ENCODE measurements around the gene FAM193A.
A peak's percentile ranks its signal among the peaks of the same experiment; 100 is the strongest.
"Not testable (repeated sequence)": the region's sequence is repeated elsewhere in the genome, so short reads cannot be mapped to it uniquely, and the experiment has no call there.

FAM193A gene

DNA sequence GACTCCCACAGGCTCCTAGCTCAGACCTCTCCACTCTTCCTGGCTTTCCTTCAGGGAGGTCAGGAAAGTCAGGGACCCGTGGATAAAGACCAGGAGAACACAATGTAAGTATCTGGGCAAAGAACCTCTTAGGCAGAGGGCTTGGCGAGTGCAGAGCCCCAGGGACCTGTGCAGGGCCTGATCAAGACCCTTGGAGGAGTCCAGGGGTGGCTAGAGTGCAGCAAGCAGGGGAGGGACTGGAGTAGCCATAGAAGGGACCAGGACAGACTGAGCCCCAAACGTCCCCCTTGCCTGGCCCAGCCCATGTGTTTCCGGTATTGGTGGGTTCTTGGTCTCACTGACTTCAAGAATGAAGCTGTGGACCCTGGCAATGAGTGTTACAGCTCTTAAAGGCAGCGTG is 225.6 kb downstream of the FAM193A start:
- no peak for DNase-seq (ENCODE audit: low read depth, low spot score)
- TF ChIP-seq, protein P1, sequence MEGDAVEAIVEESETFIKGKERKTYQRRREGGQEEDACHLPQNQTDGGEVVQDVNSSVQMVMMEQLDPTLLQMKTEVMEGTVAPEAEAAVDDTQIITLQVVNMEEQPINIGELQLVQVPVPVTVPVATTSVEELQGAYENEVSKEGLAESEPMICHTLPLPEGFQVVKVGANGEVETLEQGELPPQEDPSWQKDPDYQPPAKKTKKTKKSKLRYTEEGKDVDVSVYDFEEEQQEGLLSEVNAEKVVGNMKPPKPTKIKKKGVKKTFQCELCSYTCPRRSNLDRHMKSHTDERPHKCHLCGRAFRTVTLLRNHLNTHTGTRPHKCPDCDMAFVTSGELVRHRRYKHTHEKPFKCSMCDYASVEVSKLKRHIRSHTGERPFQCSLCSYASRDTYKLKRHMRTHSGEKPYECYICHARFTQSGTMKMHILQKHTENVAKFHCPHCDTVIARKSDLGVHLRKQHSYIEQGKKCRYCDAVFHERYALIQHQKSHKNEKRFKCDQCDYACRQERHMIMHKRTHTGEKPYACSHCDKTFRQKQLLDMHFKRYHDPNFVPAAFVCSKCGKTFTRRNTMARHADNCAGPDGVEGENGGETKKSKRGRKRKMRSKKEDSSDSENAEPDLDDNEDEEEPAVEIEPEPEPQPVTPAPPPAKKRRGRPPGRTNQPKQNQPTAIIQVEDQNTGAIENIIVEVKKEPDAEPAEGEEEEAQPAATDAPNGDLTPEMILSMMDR (IDR thresholded peaks at IDR 0.05; ENCODE audit: insufficient read depth, low read length, missing control alignments): no peak

GRCh38 chr4:2762486-2763370 is 226.3 kb downstream of the FAM193A start:
- not testable (repeated sequence) for H3K4me3 ChIP-seq (ENCODE audit: low read depth, low read length); DNase-seq (ENCODE audit: low read depth, low spot score)
- CTCF ChIA-PET: interaction anchor here (0.9 to 3.0 kb wide), 27 partner anchors 10 to 274 kb away, joined by 3 to 14 read pairs (median 5); no protein-coding TSS in a partner anchor
- POLR2A ChIA-PET: interaction anchor here (0.6 kb wide), 2 partner anchors 200 to 275 kb away, joined by 3 to 4 read pairs; no protein-coding TSS in a partner anchor

More for the DNA sequence above, 225.6 kb downstream of the FAM193A start:
- H3K4me3 ChIP-seq (ENCODE audit: low read depth, low read length): no peak overlapping the region
- POLR2A ChIA-PET: no interaction called here
- CTCF ChIA-PET: interaction anchor here (1.0 to 3.0 kb wide), 4 partner anchors 25 to 183 kb away, joined by 3 to 12 read pairs (median 9); no protein-coding TSS in a partner anchor

- DNase-seq (ENCODE audit: low read depth, low spot score): no peak
- POLR2A ChIA-PET: interaction anchor here (0.6 to 0.8 kb wide), 3 partner anchors 198 to 200 kb away, joined by 3 to 4 read pairs (median 3); partner anchors contain the start of gene GRK4
- TF ChIP-seq, protein P1 (IDR thresholded peaks at IDR 0.05; ENCODE audit: insufficient read depth, low read length, missing control alignments): no peak
- H3K4me3 ChIP-seq (ENCODE audit: low read depth, low read length): peak overlapping the region; percentile 60
- CTCF ChIA-PET: interaction anchor here (0.5 to 3.0 kb wide), 47 partner anchors 8 to 279 kb away, joined by 3 to 14 read pairs (median 4); partner anchors contain the start of gene TNIP2
Observed at GRCh38 chr4:2763511-2763967, 227.1 kb downstream of the FAM193A start.

- CTCF ChIA-PET: interaction anchor here (0.8 to 1.5 kb wide), 4 partner anchors 8 to 271 kb away, joined by 3 to 4 read pairs (median 4); no protein-coding TSS in a partner anchor
- no peak for DNase-seq (ENCODE audit: low read depth, low spot score)
- TF ChIP-seq, protein P1 (IDR thresholded peaks at IDR 0.05; ENCODE audit: insufficient read depth, low read length, missing control alignments): no peak
- no peak overlapping the region for H3K4me3 ChIP-seq (ENCODE audit: low read depth, low read length)
- POLR2A ChIA-PET: no interaction called here
Observed at GRCh38 chr4:2765832-2766526, 229.5 kb downstream of the FAM193A start.

DNA sequence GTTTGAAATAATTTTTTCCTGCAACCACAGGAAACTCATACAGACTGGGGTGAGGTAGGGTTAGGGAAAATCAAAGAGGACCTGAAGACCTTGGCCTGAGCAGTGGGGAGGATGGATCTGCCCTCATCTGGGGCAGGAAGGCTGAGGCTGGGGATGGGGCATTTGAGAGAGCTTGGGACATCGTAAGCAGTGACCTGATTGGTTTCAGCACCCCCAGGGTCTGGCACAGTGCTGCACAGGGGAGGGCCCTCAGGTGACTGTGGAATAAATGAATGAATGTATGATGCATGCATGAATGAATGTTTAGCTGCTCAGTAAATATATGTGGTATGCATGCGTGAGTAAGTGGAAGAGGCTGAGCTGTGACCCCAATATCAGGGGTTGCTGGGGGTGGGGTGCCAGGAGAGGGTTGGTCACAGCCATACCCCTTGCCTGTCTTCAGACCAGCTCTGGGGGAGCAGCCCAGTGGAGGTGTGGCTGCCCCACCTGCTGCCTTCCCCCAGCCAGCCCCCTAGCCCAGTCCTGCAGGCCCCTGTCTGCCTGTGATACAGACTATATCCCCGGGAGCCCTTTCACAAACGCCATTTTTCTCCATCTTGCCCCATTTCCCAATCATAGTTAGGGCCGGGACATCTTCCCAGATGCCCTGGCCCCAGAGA is 230.7 kb downstream of the FAM193A start:
- no peak overlapping the region for H3K4me3 ChIP-seq (ENCODE audit: low read depth, low read length)
- POLR2A ChIA-PET: no interaction called here
- DNase-seq (ENCODE audit: low read depth, low spot score): no peak
- CTCF ChIA-PET: interaction anchor here (1.2 to 1.4 kb wide), 2 partner anchors 10 to 270 kb away, joined by 3 to 4 read pairs; no protein-coding TSS in a partner anchor
- TF ChIP-seq, protein P1 (IDR thresholded peaks at IDR 0.05; ENCODE audit: insufficient read depth, low read length, missing control alignments): no peak

DNA sequence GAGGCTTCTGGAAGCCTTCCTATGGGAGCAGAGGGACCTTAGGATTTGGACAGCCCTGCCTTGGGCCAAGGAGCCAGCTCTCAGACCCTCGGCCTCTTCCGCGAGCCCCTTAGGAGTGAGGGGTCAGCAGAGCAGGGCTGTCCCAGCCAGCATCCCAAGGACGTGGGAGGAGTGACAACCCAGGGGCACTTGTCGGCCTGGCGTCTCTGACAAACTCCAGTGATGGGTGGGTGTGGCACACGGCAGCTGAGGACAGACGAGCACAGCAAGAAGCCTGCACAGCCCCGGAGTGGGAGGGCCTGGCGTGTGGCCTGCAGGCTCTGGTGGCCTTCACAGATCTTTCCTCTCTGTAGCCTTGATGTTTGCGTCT is 231.2 kb downstream of the FAM193A start:
- POLR2A ChIA-PET: no interaction called here
- CTCF ChIA-PET: interaction anchor here (1.4 kb wide), 1 partner anchor 269 kb away, joined by 3 read pairs; no protein-coding TSS in a partner anchor
- TF ChIP-seq, protein P1 (IDR thresholded peaks at IDR 0.05; ENCODE audit: insufficient read depth, low read length, missing control alignments): no peak
- H3K4me3 ChIP-seq (ENCODE audit: low read depth, low read length): no peak overlapping the region
- DNase-seq (ENCODE audit: low read depth, low spot score): no peak

Measured in AG04449 (cell line).